Right lung (tissue), 5 donors: Measurements from ENCODE around the gene MMP1. TPM values are rescaled to one million over a fixed set of nuclear protein-coding genes. Genes with fewer than 3 reads are reported as not detected.
"Not testable (repeated sequence)": the region's sequence is repeated elsewhere in the genome, so short reads cannot be mapped to it uniquely, and the experiment has no call there.

ENCODE experiments used
- DNase-seq, 2 donors: peaks; one replicate each; pipeline ENCODE4 v3.0.0-alpha.2; 2013
- polyA plus RNA-seq, 5 donors: library from polyadenylated mRNA; unstranded; fragments of 120-200 nt; gene quantifications; one replicate each; pipeline versions ENCODE4 v1.2.1 to v1.2.3, GENCODE V29; 2013; ENCODE audit warnings: inconsistent platforms in 1 of 5, low replicate concordance in 1 of 5; ENCODE audit not compliant: insufficient read length in 5 of 5, insufficient read depth in 1 of 5

Gene MMP1
- polyA plus RNA-seq, 5 donors = 1.2 to 8.3 (median 2.9) TPM

GRCh38 chr11:102762361-102762767 lies 35.6 kb downstream of the MMP1 start:
- DNase-seq = no peak

GRCh38 chr11:102761646-102762238 lies 36.2 kb downstream of the MMP1 start:
- DNase-seq = no peak

- DNase-seq = peak; percentile 46 to 52
Measured at GRCh38 chr11:102760344-102761035, 37.5 kb downstream of the MMP1 start.

- no peak for DNase-seq
Measured at GRCh38 chr11:102757823-102758549, 40.0 kb downstream of the MMP1 start.

GRCh38 chr11:102753267-102753666 lies 44.7 kb downstream of the MMP1 start:
- DNase-seq = no peak

GRCh38 chr11:102751673-102752072 lies 46.3 kb downstream of the MMP1 start:
- DNase-seq = no peak

GRCh38 chr11:102749101-102749722 lies 48.7 kb downstream of the MMP1 start:
- DNase-seq = no peak

GRCh38 chr11:102746746-102747578 lies 51.0 kb downstream of the MMP1 start:
- DNase-seq = not testable (repeated sequence)

Other genes starting within 250 kb of the MMP1 start
- gene MMP20, start 172.8 kb downstream of the MMP1 start, polyA plus RNA-seq = not detected
- gene MMP27, start 92.4 kb downstream of the MMP1 start, polyA plus RNA-seq = not detected
- under 1 TPM in 4 of 5 donors, not detected in 1; 0.05 to 0.26 (median 0.16) TPM for gene MMP8, start 73.2 kb downstream of the MMP1 start, polyA plus RNA-seq
- 1 to 10 TPM in 3 of 5 donors, under 1 TPM in 2; 0.45 to 2.4 (median 1.8) TPM for gene MMP10, start 17.5 kb downstream of the MMP1 start, polyA plus RNA-seq
- gene MMP3, start 45.4 kb upstream of the MMP1 start, polyA plus RNA-seq = not detected
- not detected for gene MMP12, start 76.8 kb upstream of the MMP1 start, polyA plus RNA-seq
- gene MMP13, start 157.6 kb upstream of the MMP1 start, polyA plus RNA-seq = under 1 TPM in 2 of 5 donors, not detected in 3; 0.06 to 0.10 TPM